Hindlimb muscle (tissue), 1 donor: Measurements from ENCODE around the gene SUPT20H. TPM values are rescaled to one million over a fixed set of nuclear protein-coding genes. Genes with fewer than 3 reads are reported as not detected.

ENCODE experiments used
- DNase-seq: peaks from one replicate; pipeline ENCODE4 v3.0.0-alpha.2; 2013
- polyA plus RNA-seq: library from polyadenylated mRNA; unstranded; fragments of 120-200 nt; gene quantifications from one replicate; pipeline ENCODE4 v1.2.1, GENCODE V29; 2013; ENCODE audit not compliant: insufficient read length

The SUPT20H gene
- 53.8 TPM for polyA plus RNA-seq

DNA sequence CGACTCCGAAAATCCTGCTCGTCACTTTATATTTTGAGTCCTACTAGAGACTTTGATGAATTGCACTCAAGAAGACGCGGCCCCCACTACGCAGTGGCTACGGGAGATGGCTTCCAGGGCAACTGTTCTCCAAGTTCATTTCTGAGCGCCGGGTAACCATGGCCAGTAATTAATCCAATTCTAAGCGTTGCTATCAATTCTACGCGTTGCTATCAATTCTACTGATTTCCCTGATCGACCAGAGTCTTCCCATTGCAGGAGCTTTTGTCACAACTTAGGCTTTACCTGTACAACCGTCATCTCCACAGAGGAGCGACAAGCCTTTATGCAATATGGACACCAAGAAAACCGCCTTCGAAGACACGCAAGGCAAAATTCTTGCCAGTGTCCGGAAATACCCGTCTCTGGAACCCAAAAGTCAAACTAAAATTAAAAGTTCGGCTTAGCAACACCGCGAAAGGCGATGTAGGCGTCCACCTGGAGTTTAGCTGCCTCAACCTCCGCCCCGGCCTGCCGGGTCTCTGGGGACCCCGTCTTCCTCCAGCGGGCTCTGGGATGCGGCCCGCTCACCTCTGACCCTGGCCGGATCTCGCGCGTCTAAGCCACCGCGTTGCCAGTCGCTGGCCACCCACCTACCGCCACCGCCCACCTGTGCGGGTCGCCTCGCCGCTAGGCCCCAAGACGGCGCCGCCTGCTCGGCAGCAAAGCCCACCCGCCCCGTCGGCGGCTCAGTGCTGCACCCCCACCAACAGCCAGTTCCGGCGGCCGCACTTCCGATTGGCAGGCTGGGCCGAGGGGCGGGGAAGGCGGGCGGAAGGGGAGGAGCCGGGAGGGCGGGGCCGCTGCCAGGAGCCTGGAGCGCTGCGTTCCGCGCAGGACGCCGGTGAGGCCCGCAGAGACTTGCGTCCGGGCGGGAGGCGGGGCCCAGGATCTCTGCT is at the start of gene SUPT20H:
SUPT20H (minus strand) TSS at position 779 of the 938 bp plus-strand sequence. CDS start 8,198 bp downstream, outside the sequence.
- DNase-seq = peak; percentile 91

DNA sequence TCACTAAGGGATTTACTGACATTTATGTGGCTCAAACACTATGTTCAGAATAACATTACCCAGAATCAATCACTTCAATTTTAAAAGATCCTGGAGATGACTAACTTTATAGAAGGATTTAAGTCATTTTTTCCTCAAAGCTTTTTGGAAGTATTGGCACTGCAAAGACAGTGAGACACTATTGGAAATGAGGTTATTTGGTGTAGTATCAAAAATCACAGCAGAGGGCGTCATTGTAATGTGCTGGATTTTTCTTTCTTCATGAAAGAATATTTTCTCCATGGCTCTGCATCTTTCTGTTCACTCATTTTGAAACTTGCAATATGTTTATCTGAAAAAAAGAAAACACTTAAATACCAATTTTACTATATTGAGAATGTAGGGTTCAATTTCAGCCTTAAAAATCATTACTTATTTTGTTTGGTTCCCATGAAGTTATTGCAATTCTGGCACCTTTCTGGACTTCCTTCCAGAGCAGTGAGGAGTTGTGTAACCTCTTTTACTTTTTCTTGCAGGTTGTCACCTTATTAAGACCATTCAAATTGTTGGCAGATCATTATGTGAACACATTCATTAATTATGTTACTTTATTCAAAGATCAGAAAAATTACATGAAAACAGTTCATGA is 49.7 kb upstream of the SUPT20H start:
- peak; percentile 86 for DNase-seq

GRCh38 chr13:37107868-37108267 is 48.4 kb upstream of the SUPT20H start:
- DNase-seq = no peak

- DNase-seq = no peak
Observed at GRCh38 chr13:37107456-37107855, 48.0 kb upstream of the SUPT20H start.

GRCh38 chr13:37106642-37107041 is 47.2 kb upstream of the SUPT20H start:
- DNase-seq = no peak

- DNase-seq = no peak
Observed at GRCh38 chr13:37105251-37105714, 45.8 kb upstream of the SUPT20H start, which contains the start of gene CSNK1A1L. Gene CSNK1A1L, minus strand, starts transcription at chr13:37105664. Its CDS starts 408 bp downstream, at chr13:37105256.

GRCh38 chr13:37102896-37103295 is 43.4 kb upstream of the SUPT20H start:
- no peak for DNase-seq

- DNase-seq = no peak
Observed at GRCh38 chr13:37101201-37101600, 41.7 kb upstream of the SUPT20H start.

DNA sequence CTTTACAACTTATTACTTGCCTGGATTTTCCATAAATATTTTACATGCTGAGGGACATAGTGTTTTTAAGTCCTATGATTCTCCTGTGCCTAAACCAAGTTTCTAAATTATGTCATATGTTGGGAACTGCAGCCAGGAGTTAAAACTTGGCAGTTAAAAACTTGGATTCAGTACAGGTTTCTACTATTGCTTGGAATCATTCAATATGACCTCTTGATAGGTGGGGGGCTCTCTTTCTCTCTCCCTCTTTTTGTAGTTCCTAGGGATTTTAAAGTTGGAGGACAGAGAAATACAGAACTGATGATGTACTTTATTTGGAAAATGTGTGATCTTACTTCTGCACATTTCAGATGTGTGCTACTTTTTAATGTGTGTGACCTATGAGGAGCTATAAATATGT is 41.2 kb upstream of the SUPT20H start:
- peak; percentile 89 for DNase-seq

GRCh38 chr13:37097076-37097475 is 37.6 kb upstream of the SUPT20H start:
- DNase-seq = no peak

GRCh38 chr13:37094840-37095239 is 35.4 kb upstream of the SUPT20H start:
- DNase-seq = no peak

- no peak for DNase-seq
Observed at GRCh38 chr13:37094099-37094498, 34.6 kb upstream of the SUPT20H start.

GRCh38 chr13:37091835-37092234 is 32.3 kb upstream of the SUPT20H start:
- DNase-seq = no peak

DNA sequence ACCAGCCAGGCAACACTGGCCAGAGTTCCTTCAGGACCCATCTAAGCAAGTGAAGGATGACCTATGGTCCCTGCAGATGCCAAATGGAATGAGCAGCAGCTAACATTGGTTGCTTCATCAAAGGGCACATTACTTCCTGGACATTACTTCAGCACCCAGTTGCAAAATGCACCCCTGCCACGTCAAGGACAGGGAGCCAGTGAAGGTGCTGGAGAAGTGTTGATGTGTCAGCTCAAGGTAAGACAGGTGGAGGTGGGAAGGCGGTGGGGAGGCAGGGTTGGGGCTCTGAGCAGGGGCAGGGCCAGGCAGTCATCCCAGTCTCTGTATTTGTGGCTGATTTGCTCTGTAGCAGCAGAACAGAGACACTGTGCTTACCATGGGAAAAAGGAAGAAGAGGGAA is 31.4 kb upstream of the SUPT20H start:
- no peak for DNase-seq

- DNase-seq = no peak
Observed at GRCh38 chr13:37089495-37089894, 30.0 kb upstream of the SUPT20H start.

- no peak for DNase-seq
Observed at GRCh38 chr13:37087486-37087885, 28.0 kb upstream of the SUPT20H start.

- DNase-seq = no peak
Observed at GRCh38 chr13:37085606-37086005, 26.1 kb upstream of the SUPT20H start.

DNA sequence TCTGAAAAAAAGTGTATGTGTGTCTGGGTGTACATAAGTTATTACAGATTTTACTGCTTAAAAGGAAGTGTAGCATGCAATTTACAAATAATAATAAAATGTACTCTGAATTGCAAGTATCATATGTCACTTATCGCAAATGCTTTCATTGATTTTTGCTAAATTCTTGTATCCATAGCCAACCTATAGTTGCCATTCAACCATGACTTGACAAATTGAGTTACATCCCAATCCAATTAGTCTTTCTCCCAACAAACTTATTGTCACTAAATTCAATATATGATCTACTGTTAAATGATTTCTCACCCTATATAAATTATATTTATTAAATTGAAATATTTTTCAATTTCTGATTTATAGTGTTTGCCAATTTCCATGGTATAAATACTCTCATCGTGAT is 17.3 kb upstream of the SUPT20H start:
- DNase-seq = no peak

- DNase-seq = no peak
Observed at GRCh38 chr13:37075164-37075563, 15.7 kb upstream of the SUPT20H start.

DNA sequence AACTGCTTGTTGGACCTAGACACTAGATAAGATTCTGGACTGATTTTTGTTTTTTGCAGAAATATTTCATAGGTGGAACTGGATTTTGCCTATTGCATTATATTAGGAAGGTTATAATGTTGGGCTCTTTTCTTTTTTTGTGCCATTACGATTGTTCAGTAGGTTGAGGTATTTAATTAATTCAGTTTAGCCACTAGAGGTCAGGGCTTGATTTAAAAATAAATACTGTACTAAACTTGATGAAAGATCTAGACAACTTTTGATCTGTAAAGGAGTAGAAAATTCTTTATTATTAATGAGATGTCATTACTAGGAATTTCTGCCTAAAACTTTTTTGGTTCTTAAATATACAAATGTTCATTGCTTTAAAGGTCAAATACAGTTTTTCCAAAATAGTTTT is 15.2 kb upstream of the SUPT20H start:
- DNase-seq = no peak

- no peak for DNase-seq
Observed at GRCh38 chr13:37072024-37072423, 12.5 kb upstream of the SUPT20H start.

- DNase-seq = no peak
Observed at GRCh38 chr13:37070956-37071355, 11.5 kb upstream of the SUPT20H start.

DNA sequence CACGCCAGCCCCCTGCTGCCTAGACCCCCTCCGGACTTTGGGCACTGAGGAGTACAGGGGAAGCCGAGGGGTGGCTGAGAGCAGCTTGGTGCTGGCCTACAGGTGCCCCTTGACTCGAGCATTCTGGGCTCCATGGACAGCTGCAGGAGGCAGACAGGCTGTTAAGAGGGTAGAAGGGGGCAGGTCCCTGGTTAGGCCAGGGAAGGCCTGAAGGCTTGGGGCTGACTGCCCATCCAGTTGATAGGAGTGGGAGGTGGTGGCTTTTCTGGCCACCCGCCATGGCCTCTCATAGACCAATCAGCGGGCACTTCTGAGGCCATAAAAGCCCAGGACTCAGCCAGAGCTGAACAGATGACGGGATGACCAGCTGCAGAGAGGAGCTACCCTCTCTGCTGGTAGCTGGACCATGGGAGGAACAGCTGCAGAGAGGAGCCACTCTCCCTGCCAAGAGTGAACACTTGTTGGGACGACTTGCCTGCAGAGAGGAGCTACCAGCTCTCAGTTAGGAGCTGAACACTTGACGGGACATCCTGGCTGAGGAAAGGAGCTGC is 10.7 kb upstream of the SUPT20H start:
- no peak for DNase-seq
